ENCODE measurements around the gene CLTC. TPM values are rescaled to one million over a fixed set of nuclear protein-coding genes. Genes with fewer than 3 reads are reported as not detected.

The CLTC gene
- total and polyA plus RNA-seq, 2 of the 13 experiments (the other 11 are each of a cell fraction or from before 2014, with no cell fraction given): 134 to 283 TPM

GRCh38 chr17:59695945-59696681 lies 76.4 kb downstream of the CLTC start (continued):
- TF ChIP-seq MYNN (CRISPR knock-in tag; IDR thresholded peaks at IDR 0.05; ENCODE audit: low read depth): no peak
- no peak for TF ChIP-seq NPAS2 (CRISPR knock-in tag; IDR thresholded peaks at IDR 0.05; ENCODE audit: borderline replicate concordance)
- TF ChIP-seq CEBPG (CRISPR knock-in tag; IDR thresholded peaks at IDR 0.05): peak; percentile 60
- peak; percentile 26; the same call in 1 of the 2 replicates for TF ChIP-seq POLR2AphosphoS5 (IDR thresholded peaks at IDR 0.05; ENCODE audit: low read depth, low read length)
- peak; percentile 29; the same call in 1 of the 2 replicates for TF ChIP-seq GATAD2A (CRISPR knock-in tag; IDR thresholded peaks at IDR 0.05)
- peak; percentile 70 for TF ChIP-seq AGO2 (optimal IDR thresholded peaks at IDR 0.05; ENCODE audit: low read depth, low read length)
- TF ChIP-seq CEBPB (IDR thresholded peaks at IDR 0.05; ENCODE audit: borderline replicate concordance, low read depth, low read length): peak; percentile 92
- TF ChIP-seq THAP7 (CRISPR knock-in tag; IDR thresholded peaks at IDR 0.05): no peak
- TF ChIP-seq, protein P1, sequence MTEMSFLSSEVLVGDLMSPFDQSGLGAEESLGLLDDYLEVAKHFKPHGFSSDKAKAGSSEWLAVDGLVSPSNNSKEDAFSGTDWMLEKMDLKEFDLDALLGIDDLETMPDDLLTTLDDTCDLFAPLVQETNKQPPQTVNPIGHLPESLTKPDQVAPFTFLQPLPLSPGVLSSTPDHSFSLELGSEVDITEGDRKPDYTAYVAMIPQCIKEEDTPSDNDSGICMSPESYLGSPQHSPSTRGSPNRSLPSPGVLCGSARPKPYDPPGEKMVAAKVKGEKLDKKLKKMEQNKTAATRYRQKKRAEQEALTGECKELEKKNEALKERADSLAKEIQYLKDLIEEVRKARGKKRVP (CRISPR knock-in tag; IDR thresholded peaks at IDR 0.05): peak in 1 of 2 experiments; percentile 98; a peak in 2 of 4 replicates
- TF ChIP-seq NR2C2 (CRISPR knock-in tag; IDR thresholded peaks at IDR 0.05; ENCODE audit: borderline replicate concordance): peak; percentile 3; the same call in 1 of the 2 replicates
- no peak for TF ChIP-seq HNF4G (IDR thresholded peaks at IDR 0.05; ENCODE audit: borderline replicate concordance, low read depth, low read length)
- no peak for TF ChIP-seq HNF4G (CRISPR knock-in tag; IDR thresholded peaks at IDR 0.05; ENCODE audit: borderline replicate concordance, low read depth)
- TF ChIP-seq SMC3 (IDR thresholded peaks at IDR 0.05; ENCODE audit: low read length): 0 out of 2 replicates have a peak, but pooled peaks have one; percentile 9
- 0 out of 4 replicates have a peak, but pooled peaks of 1 of the 2 experiments have one; percentile 18 for TF ChIP-seq KLF16 (CRISPR knock-in tag; IDR thresholded peaks at IDR 0.05)
- TF ChIP-seq TARDBP (CRISPR knock-in tag; IDR thresholded peaks at IDR 0.05): 0 out of 2 replicates have a peak, but pooled peaks have one; percentile 16
- 0 out of 4 replicates have a peak, but pooled peaks have one; percentile 6 to 14 for TF ChIP-seq POLR2A (IDR thresholded peaks at IDR 0.05; ENCODE audit: insufficient read depth in 1 of 2, low read depth in 2 of 2, low read length in 2 of 2)
- peak; percentile 84 for TF ChIP-seq RBM22 (optimal IDR thresholded peaks at IDR 0.05; ENCODE audit: low read length)
- no peak for TF ChIP-seq NCOA2 (CRISPR knock-in tag; IDR thresholded peaks at IDR 0.05)
- no peak for TF ChIP-seq RFX5 (IDR thresholded peaks at IDR 0.05; ENCODE audit: low read depth, low read length)
- TF ChIP-seq ZNF343 (CRISPR knock-in tag; IDR thresholded peaks at IDR 0.05): no peak
